SH-SY5Y (cell line): ENCODE measurements around the gene GHRL.

Source experiments
- GATA2 ChIP-seq: IDR thresholded peaks from 2 replicates; pipeline ENCODE4 v1.6.1; 2011; ENCODE audit warnings: mild to moderate bottlenecking, low read depth, low read length
- GATA3 ChIP-seq: IDR thresholded peaks from 2 replicates; pipeline ENCODE4 v1.6.1; 2011; ENCODE audit warnings: low read depth, mild to moderate bottlenecking, low read length, moderate library complexity

GRCh38 chr3:10289787-10290355 is 2.9 kb downstream of the GHRL start:
- no peak for TF ChIP-seq GATA2
- no peak for TF ChIP-seq GATA3
